GM19455 (cell line): ENCODE data around the gene PIBF1.

Experiments used
- ATAC-seq: cut with Tn5 transposase; IDR thresholded peaks from one replicate; pipeline ENCODE4 v1.9.1; 2021; ENCODE audit not compliant: unreplicated experiment

PIBF1 gene

GRCh38 chr13:73058432-73058735, 276.5 kb downstream of the PIBF1 start:
- ATAC-seq, result peak; percentile 20

GRCh38 chr13:73058736-73059459, 277.0 kb downstream of the PIBF1 start, which contains the start of gene KLF5:
KLF5 (plus strand) TSS chr13:73059005; CDS start chr13:73059328, 323 bp downstream.
- ATAC-seq, result peak; percentile 95

- ATAC-seq, result peak; percentile 49
Measured at GRCh38 chr13:73059460-73060250, 277.7 kb downstream of the PIBF1 start.

GRCh38 chr13:73060251-73061160, 278.6 kb downstream of the PIBF1 start:
- no peak for ATAC-seq

GRCh38 chr13:73061473-73061872, 279.5 kb downstream of the PIBF1 start:
- no peak for ATAC-seq

GRCh38 chr13:73061876-73062275, 279.9 kb downstream of the PIBF1 start:
- no peak for ATAC-seq

- no peak for ATAC-seq
Measured at GRCh38 chr13:73062468-73062867, 280.5 kb downstream of the PIBF1 start.

GRCh38 chr13:73063166-73063565, 281.2 kb downstream of the PIBF1 start:
- no peak for ATAC-seq

- ATAC-seq, result no peak
Measured at GRCh38 chr13:73065036-73065435, 283.1 kb downstream of the PIBF1 start.

GRCh38 chr13:73065665-73066340, 283.9 kb downstream of the PIBF1 start:
- ATAC-seq, result no peak
